Peyer's patch (tissue), 4 donors: ENCODE measurements around the gene PNPLA5. TPM values are rescaled to one million over a fixed set of nuclear protein-coding genes. Genes with fewer than 3 reads are reported as not detected.
"Not testable (repeated sequence)": the region's sequence is repeated elsewhere in the genome, so short reads cannot be mapped to it uniquely, and the experiment has no call there.

Experiments
- DNase-seq, 3 donors: peaks; one replicate each; pipeline ENCODE4 v3.0.0-alpha.2; 2017 to 2019
- H3K27ac ChIP-seq, 4 donors: fragments of 200-600 bp; sonication (generic); one replicate each; pipeline ENCODE4 v1.5.1; 2016 to 2019
- H3K27me3 ChIP-seq, 2 donors: fragments of 200-600 bp; sonication (generic); one replicate each; pipeline ENCODE4 v1.5.1; 2019
- H3K36me3 ChIP-seq, 3 donors: fragments of 200-600 bp; sonication (generic); one replicate each; pipeline ENCODE4 v1.5.1; 2016 to 2019
- H3K4me1 ChIP-seq, 4 donors: fragments of 200-600 bp; sonication (generic); one replicate each; pipeline ENCODE4 v1.5.1; 2016 to 2019
- H3K4me3 ChIP-seq, 4 donors: fragments of 200-600 bp; sonication (generic); 1 replicate in 3 of 4; 2 replicates in 1 of 4; pipeline ENCODE4 v1.5.1; 2016 to 2019; ENCODE audit warnings: mild to moderate bottlenecking in 1 of 4
- H3K9me3 ChIP-seq, 4 donors: fragments of 200-600 bp; sonication (generic); one replicate each; pipeline ENCODE4 v1.5.1; 2016 to 2019; ENCODE audit warnings: mild to moderate bottlenecking in 1 of 4
- CTCF ChIP-seq, 6 experiments: fragments of 450-650 bp in 4 of 6; fragments of 200-600 bp in 2 of 6; sonication (generic) in 1 of 6; IDR thresholded peaks; one replicate each; pipeline ENCODE4 v1.5.1; 2017 to 2019; ENCODE audit warnings: antibody characterized with exemption in 6 of 6, mild to moderate bottlenecking in 3 of 6, moderate library complexity in 1 of 6
- POLR2A ChIP-seq, 2 donors: fragments of 450-650 bp; IDR thresholded peaks; one replicate each; pipeline ENCODE4 v1.5.1; 2017; ENCODE audit warnings: antibody characterized with exemption in 2 of 2, mild to moderate bottlenecking in 2 of 2, moderate library complexity in 2 of 2
- total RNA-seq, 4 donors: library from RNA; depleted of rRNA; stranded (reverse); fragments of >200 nt; gene quantifications; one replicate each; pipeline ENCODE4 v1.1.0, GENCODE V29; 2016

The PNPLA5 gene
- total RNA-seq, 4 donors from 2014 or later: not detected

GRCh38 chr22:43879901-43880540 is 11.8 kb downstream of the PNPLA5 start:
- no peak for TF ChIP-seq POLR2A (IDR thresholded peaks at IDR 0.05)
- no peak for TF ChIP-seq CTCF (IDR thresholded peaks at IDR 0.05)
- DNase-seq: no peak

GRCh38 chr22:43878831-43879550 is 12.8 kb downstream of the PNPLA5 start:
- DNase-seq: peak in 1 of 3 donors; percentile 11
- no peaks in the 10 kb centered on the region for H3K27me3 ChIP-seq
- TF ChIP-seq CTCF (IDR thresholded peaks at IDR 0.05) (no peak), POLR2A (IDR thresholded peaks at IDR 0.05) (no peak)
- no peaks in the 10 kb centered on the region for H3K9me3 ChIP-seq
- H3K4me3 ChIP-seq: no peak overlapping the region
- no peaks in the 10 kb centered on the region for H3K36me3 ChIP-seq
- H3K27ac ChIP-seq: no peak overlapping the region
- H3K4me1 ChIP-seq: no peaks in the 10 kb centered on the region

More at GRCh38 chr22:43879901-43880540, 11.8 kb downstream of the PNPLA5 start:
- Histone ChIP-seq H3K27ac (no peak overlapping the region), H3K4me1 (no peaks in the 10 kb centered on the region), H3K4me3 (no peak overlapping the region), H3K36me3 (no peaks in the 10 kb centered on the region), H3K27me3 (no peaks in the 10 kb centered on the region), H3K9me3 (no peaks in the 10 kb centered on the region)

GRCh38 chr22:43878079-43878795 is 13.6 kb downstream of the PNPLA5 start:
- no peak overlapping the region for H3K4me3 ChIP-seq
- H3K27ac ChIP-seq: no peak overlapping the region
- TF ChIP-seq CTCF (IDR thresholded peaks at IDR 0.05): no peak
- no peak for TF ChIP-seq POLR2A (IDR thresholded peaks at IDR 0.05)
- DNase-seq: peak in 1 of 3 donors; percentile 14
- H3K27me3 ChIP-seq: no peaks in the 10 kb centered on the region
- H3K36me3 ChIP-seq: no peaks in the 10 kb centered on the region
- no peaks in the 10 kb centered on the region for H3K4me1 ChIP-seq
- H3K9me3 ChIP-seq: no peaks in the 10 kb centered on the region

- no peaks in the 10 kb centered on the region for H3K9me3 ChIP-seq
- no peak overlapping the region for H3K4me3 ChIP-seq
- peak in 1 of 3 donors; percentile 3 for DNase-seq
- no peak overlapping the region for H3K27ac ChIP-seq
- no peaks in the 10 kb centered on the region for H3K36me3 ChIP-seq
- no peaks in the 10 kb centered on the region for H3K27me3 ChIP-seq
- H3K4me1 ChIP-seq: no peaks in the 10 kb centered on the region
- no peak for TF ChIP-seq CTCF (IDR thresholded peaks at IDR 0.05)
- TF ChIP-seq POLR2A (IDR thresholded peaks at IDR 0.05): no peak
These were observed 14.8 kb downstream of the PNPLA5 start for GRCh38 chr22:43876866-43877509.

- TF ChIP-seq CTCF (IDR thresholded peaks at IDR 0.05): no peak
- H3K36me3 ChIP-seq: no peaks in the 10 kb centered on the region
- no peaks in the 10 kb centered on the region for H3K27me3 ChIP-seq
- H3K4me3 ChIP-seq: no peak overlapping the region
- no peak for DNase-seq
- no peaks in the 10 kb centered on the region for H3K4me1 ChIP-seq
- H3K9me3 ChIP-seq: no peaks in the 10 kb centered on the region
- H3K27ac ChIP-seq: no peak overlapping the region
These were observed 22.0 kb downstream of the PNPLA5 start for GRCh38 chr22:43869799-43870198.

- not testable (repeated sequence) for H3K4me3 ChIP-seq, H3K4me1 ChIP-seq, DNase-seq, H3K9me3 ChIP-seq, H3K27me3 ChIP-seq, H3K36me3 ChIP-seq, H3K27ac ChIP-seq
These were observed 22.8 kb downstream of the PNPLA5 start for GRCh38 chr22:43869001-43869400.
